Ramos (cell line): ENCODE data around the gene TRIM2.

ENCODE experiments used
- in situ Hi-C: fragments of 300-500 bp; cut with MboI; formaldehyde crosslinking; loops from one replicate; pipeline ENCODE4 v1.14.3; 2022; ENCODE audit warnings: low sequenced_read_pairs; ENCODE audit not compliant: unreplicated experiment

TRIM2 gene

DNA sequence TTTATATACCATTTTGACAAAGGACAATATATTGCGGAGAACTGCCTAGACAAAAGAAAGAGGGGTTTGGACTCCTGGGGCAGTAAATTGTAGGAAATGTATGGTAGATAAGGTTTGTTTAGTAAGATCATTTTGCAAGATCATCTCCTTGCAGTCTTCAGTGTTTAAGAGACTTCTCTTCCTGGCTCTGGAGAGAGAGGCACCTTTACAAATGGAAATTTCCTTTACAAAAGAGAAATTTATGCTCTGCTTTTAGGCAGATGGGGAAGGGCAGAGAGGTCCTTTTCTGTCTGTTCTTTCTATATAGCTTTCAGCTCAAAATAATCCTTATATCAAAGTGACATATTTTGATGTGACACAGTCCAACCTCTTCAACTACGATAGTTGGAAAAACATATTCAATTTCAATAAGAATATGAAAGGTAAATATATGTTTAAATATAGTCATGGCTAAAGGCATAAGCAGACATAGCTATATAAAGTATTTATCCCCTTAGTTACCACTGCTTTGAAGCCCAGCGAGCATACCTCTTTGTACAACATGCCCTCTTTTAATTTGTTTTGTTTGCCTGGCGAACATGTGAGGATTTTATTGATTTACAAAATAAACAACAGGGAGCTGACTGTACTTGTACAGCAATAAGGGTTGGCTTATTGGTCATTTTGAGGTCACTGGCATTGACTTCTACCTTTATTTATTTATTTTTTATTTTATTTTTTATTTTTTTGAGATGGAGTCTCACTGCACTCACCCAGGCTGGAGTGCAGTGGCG is 65.2 kb downstream of the TRIM2 start:
- in situ Hi-C loops = no loop called here

DNA sequence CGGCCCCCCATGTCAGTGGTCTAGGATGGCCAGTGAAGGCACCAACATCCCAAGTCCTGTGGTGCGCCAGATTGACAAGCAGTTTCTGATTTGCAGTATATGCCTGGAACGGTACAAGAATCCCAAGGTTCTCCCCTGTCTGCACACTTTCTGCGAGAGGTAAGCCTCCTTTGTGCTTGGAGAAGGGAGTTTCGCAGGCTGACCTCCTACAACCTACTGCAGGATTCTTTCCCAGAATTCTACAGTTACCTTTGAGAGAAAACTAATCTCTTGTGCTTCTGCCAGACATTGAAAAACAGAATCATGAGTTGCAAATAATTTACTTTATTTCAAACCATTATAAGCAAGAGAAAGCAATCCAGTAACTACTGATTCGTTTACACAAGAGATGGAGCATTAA is 66.1 kb downstream of the TRIM2 start:
- in situ Hi-C loops = no loop called here

GRCh38 chr4:153271820-153272219 is 67.6 kb downstream of the TRIM2 start:
- in situ Hi-C loops = no loop called here

DNA sequence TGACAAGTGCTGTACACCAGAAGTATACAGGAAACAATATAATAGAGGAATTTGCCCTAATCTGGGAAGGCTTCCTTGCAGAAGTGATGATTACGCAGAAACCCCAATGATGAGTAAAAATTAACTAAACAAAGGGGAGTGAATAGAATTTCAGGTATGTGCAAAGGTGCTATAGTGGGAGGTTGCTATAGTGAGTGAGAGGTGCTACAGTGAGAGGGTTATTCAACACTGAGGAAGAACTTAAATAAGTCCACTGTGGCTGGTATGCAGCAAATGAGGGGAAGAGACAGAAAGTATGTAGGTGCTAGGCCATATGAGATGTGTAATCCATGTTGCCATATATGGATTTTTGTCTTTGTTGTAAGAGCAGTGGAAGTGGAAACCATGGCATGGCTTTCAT is 69.5 kb downstream of the TRIM2 start:
- in situ Hi-C loops = no loop called here

DNA sequence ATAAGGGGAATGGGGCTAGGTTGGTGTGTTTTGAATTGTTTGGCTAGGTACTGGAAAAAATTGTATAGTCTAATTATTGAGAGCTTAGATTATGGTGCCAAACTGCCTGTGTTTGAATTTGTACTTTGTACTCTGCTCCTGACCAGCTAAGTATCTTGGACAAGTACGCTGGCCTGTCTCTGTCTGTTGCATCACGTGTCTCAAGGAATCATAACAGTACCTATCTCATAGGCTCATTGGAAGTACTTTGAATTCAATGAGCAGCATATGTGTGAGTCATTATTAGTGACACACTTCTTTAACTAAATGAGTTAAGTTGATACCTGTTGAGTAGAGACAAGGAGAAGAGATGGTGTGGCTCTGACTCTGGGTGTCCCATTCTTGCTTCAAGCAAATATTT is 70.7 kb downstream of the TRIM2 start:
- in situ Hi-C loops = no loop called here

GRCh38 chr4:153275380-153276276 is 71.4 kb downstream of the TRIM2 start:
- in situ Hi-C loops = no loop called here

- in situ Hi-C loops = no loop called here
Observed at GRCh38 chr4:153276971-153277370, 72.7 kb downstream of the TRIM2 start.

DNA sequence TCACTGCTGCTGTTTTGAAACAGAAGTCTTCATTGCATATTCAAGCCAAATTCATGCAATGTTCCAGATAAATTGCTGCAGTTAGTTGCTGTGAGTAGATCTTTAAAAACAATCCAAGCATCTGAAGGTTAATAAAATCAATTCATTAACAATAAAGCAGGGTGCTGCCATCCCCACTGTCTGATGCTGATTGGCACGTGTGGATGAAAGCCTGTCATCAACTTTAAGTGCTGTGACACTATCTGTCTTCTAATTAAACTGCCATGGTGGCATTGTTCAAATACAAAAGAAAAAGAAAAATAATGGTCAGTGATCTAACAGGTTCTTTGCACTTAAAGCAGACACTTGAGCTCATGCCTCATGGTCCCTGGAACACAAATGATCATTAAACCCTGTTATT is 77.2 kb downstream of the TRIM2 start:
- in situ Hi-C loops = no loop called here

GRCh38 chr4:153282023-153282422 is 77.8 kb downstream of the TRIM2 start:
- in situ Hi-C loops = no loop called here

- in situ Hi-C loops = no loop called here
Observed at GRCh38 chr4:153283260-153283659, 79.0 kb downstream of the TRIM2 start.

- in situ Hi-C loops = no loop called here
Observed at GRCh38 chr4:153290134-153290533, 85.9 kb downstream of the TRIM2 start.

DNA sequence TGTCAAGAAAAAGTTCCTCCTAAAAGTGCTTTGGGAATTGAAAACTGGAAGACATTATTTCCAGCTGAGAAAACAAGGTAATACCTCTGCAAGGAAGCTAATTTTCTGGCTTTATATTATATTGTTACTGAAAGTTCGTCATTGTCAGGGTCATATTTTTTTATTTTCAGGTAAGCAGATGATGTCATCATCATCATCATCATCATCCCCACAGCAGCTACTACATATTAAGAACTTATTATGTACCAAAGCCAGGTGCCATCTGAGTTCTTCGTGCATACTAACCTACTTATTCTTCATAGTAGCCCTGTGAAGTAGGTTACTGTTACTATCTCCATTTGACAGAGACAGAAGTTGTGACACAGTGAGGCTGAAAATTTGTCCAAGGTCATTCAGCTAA is 87.3 kb downstream of the TRIM2 start:
- in situ Hi-C loops = no loop called here

GRCh38 chr4:153292897-153293741 is 88.9 kb downstream of the TRIM2 start:
- in situ Hi-C loops = no loop called here

DNA sequence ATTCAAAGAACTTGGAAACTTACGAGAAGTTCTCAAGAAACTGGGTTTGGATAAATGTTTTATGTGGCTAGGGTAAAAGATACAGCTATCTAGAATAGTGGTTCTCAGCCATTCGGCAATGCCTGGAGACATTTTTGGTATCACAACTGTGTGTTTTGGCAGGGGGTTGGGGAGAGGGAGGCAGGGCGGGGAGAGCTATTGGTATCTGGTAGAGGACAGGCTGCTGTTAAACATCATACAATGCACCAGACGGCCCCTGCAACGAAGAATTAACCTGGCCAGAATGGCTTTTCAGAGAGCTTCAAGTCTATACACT is 89.5 kb downstream of the TRIM2 start:
- in situ Hi-C loops = no loop called here

DNA sequence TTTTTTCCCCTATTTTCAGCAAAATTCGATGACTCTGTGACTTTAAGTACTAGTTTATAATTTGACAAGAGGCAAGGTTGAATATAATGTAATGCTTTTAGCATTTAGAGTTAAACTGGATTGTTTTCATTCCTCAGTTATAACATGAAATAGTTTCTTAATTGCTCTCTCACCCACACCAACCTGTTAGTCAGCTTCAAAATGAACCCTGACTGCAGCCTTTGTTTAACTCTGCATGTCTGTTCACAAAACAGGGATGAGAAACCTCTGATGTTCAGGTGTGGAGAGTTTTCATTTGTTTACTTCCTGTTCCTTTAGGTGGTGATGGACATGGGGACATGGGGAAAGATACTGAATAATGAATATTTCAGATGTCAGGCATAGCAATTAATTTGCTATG is 90.4 kb downstream of the TRIM2 start:
- in situ Hi-C loops = no loop called here

DNA sequence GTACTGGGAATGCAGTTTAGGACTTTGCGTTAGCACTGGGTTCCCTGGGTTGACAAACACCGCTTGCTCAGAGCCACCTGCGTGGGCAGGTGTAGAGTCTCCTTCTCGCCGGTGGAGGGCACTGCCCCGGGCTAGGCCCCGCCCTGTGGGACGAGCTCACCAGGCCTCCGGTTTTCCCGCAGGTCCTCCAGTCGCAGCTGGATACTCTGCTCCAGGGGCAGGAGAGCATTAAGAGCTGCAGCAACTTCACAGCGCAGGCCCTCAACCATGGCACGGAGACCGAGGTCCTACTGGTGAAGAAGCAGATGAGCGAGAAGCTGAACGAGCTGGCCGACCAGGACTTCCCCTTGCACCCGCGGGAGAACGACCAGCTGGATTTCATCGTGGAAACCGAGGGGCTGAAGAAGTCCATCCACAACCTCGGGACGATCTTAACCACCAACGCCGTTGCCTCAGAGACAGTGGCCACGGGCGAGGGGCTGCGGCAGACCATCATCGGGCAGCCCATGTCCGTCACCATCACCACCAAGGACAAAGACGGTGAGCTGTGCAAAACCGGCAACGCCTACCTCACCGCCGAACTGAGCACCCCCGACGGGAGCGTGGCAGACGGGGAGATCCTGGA is 91.0 kb downstream of the TRIM2 start:
- in situ Hi-C loops = no loop called here

- in situ Hi-C loops = no loop called here
Observed at GRCh38 chr4:153296040-153296823, 92.0 kb downstream of the TRIM2 start.

DNA sequence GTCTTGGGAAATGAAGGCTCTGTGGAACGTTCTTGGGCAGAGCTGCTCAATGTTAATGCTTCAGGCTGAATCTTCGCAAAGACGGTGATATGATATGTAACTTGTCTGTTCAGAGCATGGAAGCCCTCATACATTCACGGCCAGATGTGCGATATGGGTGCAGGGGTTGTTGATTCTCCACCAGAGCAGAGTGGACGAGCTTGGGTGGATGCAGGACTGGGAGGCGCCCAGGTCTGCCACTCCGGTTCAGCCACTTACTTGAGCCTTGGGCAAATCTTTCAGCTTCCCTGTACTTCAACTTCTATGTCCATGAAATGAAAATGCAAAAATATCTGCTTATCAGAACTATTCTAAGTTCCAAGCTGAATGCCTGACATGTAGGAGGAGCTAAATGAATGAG is 92.9 kb downstream of the TRIM2 start:
- in situ Hi-C loops = no loop called here

GRCh38 chr4:153310793-153311192 is 106.5 kb downstream of the TRIM2 start:
- in situ Hi-C loops = no loop called here

DNA sequence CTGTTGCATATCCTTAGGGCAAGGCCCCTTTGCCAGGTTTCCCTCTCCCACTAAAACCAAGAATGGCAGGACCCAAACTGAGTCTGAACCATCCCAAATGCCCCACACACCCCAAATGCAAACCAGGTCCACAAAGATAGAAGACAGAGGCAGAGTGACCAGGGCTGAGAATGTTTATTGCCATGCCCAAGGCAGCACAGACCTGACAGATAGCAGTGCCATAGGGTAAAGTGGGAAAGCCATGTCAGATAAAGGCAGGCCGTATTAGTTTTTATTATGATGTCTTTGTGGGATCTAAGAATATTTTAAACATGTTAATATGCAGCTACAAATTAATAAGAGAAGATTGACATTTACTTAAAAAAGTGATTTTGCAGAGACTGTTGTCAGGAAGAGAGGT is 110.7 kb downstream of the TRIM2 start:
- in situ Hi-C loops = no loop called here
